K562 (cell line): ENCODE data around the gene ERVK3-1.

Experiments used
- DPF2 ChIP-seq: fragments of 450-650 bp; IDR thresholded peaks from 2 replicates; pipeline ENCODE4 v1.6.1; 2016
- FOXP1 ChIP-seq: sonication (generic); formaldehyde crosslinking; IDR thresholded peaks from 2 replicates; pipeline ENCODE4 v1.8.0; 2022; ENCODE audit warnings: mild to moderate bottlenecking, missing genetic modification reagents
- HDAC1 ChIP-seq, 2 experiments: fragments of 450-650 bp; IDR thresholded peaks; 2 replicates each; pipeline ENCODE4 v1.6.1; 2016 to 2017; ENCODE audit warnings: inconsistent platforms in 1 of 2, mild to moderate bottlenecking in 1 of 2, moderate library complexity in 1 of 2
- HOXB6 ChIP-seq: fragments of 250-450 bp; sonication (Bioruptor Pico); IDR thresholded peaks from 2 replicates; pipeline ENCODE4 v1.5.1; 2022; ENCODE audit warnings: mild to moderate bottlenecking, borderline replicate concordance
- SMARCE1 ChIP-seq: fragments of 450-650 bp; IDR thresholded peaks from 2 replicates; pipeline ENCODE4 v1.7.1; 2016; ENCODE audit warnings: mild to moderate bottlenecking
- TEAD1 ChIP-seq, 2 experiments: fragments of 450-650 bp in 1 of 2; sonication (generic) in 1 of 2; formaldehyde crosslinking; IDR thresholded peaks; 2 replicates each; pipeline versions ENCODE4 v1.4.0 to v1.8.0; 2020 to 2022; ENCODE audit warnings: mild to moderate bottlenecking in 2 of 2, missing genetic modification reagents in 1 of 2
- ZNF239 ChIP-seq: fragments of 250-450 bp; sonication (Bioruptor Pico); IDR thresholded peaks from 2 replicates; pipeline ENCODE4 v1.4.0; 2020; ENCODE audit warnings: mild to moderate bottlenecking
- ZNF324 ChIP-seq: fragments of 250-450 bp; sonication (Bioruptor Pico); IDR thresholded peaks from 2 replicates; pipeline ENCODE4 v1.4.0; 2020; ENCODE audit warnings: mild to moderate bottlenecking
- ZNF780A ChIP-seq: fragments of 250-450 bp; sonication (Bioruptor Pico); IDR thresholded peaks from 2 replicates; pipeline ENCODE4 v1.5.0; 2021; ENCODE audit warnings: mild to moderate bottlenecking
- TF ChIP-seq, protein P1 (sequence below): fragments of 450-650 bp; IDR thresholded peaks from 2 replicates; pipeline ENCODE4 v1.6.1; 2016
- TF ChIP-seq, protein P2 (sequence below): sonication (generic); formaldehyde crosslinking; IDR thresholded peaks from 2 replicates; pipeline ENCODE4 v1.8.0; 2022; ENCODE audit warnings: mild to moderate bottlenecking, missing genetic modification reagents

DNA sequence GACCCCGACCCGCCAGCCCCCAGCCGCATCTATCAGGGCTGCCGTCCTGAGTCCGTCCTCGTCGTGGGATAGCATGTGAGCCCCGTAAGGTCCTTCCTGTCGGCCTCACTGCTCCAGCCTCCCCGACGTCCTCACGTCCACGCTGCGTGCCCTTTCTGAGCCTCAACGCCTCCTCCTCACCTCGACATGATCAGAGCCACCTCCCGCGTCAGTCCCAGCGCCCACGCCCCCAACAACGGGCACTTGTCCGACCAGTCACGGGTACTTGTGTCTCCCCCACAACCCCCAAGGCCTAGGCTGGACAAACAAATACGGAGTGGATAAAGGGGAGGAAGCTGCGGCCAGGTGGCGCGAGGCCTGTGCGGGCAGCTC, 56.7 kb downstream of the ERVK3-1 start:
- TF ChIP-seq, protein P1, sequence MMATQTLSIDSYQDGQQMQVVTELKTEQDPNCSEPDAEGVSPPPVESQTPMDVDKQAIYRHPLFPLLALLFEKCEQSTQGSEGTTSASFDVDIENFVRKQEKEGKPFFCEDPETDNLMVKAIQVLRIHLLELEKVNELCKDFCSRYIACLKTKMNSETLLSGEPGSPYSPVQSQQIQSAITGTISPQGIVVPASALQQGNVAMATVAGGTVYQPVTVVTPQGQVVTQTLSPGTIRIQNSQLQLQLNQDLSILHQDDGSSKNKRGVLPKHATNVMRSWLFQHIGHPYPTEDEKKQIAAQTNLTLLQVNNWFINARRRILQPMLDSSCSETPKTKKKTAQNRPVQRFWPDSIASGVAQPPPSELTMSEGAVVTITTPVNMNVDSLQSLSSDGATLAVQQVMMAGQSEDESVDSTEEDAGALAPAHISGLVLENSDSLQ, result no peak
- no peak for TF ChIP-seq ZNF239 (CRISPR knock-in tag)
- no peak for TF ChIP-seq ZNF780A (CRISPR knock-in tag)
- TF ChIP-seq ZNF324 (CRISPR knock-in tag), result no peak
- TF ChIP-seq, protein P2, sequence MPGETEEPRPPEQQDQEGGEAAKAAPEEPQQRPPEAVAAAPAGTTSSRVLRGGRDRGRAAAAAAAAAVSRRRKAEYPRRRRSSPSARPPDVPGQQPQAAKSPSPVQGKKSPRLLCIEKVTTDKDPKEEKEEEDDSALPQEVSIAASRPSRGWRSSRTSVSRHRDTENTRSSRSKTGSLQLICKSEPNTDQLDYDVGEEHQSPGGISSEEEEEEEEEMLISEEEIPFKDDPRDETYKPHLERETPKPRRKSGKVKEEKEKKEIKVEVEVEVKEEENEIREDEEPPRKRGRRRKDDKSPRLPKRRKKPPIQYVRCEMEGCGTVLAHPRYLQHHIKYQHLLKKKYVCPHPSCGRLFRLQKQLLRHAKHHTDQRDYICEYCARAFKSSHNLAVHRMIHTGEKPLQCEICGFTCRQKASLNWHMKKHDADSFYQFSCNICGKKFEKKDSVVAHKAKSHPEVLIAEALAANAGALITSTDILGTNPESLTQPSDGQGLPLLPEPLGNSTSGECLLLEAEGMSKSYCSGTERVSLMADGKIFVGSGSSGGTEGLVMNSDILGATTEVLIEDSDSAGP (CRISPR knock-in tag), result 0 out of 2 replicates have a peak, but pooled peaks have one; percentile 50
- TF ChIP-seq SMARCE1, result no peak
- no peak for TF ChIP-seq HDAC1 (IDR thresholded peaks at IDR 0.05)
- TF ChIP-seq TEAD1 (CRISPR knock-in tag; IDR thresholded peaks at IDR 0.05), result no peak
- no peak for TF ChIP-seq FOXP1 (CRISPR knock-in tag)
- no peak for TF ChIP-seq DPF2
- no peak for TF ChIP-seq HOXB6
